GM12872 (cell line): ENCODE results near the gene GAS2L1.

Source experiments
- CTCF ChIP-seq: IDR thresholded peaks from 3 replicates; pipeline ENCODE4 v1.5.1; 2011; ENCODE audit warnings: low read depth, mild to moderate bottlenecking, low read length, moderate library complexity; ENCODE audit not compliant: insufficient read depth

Gene GAS2L1

GRCh38 chr22:29306175-29306834, at the start of gene GAS2L1:
TSS of gene GAS2L1 (plus strand) at chr22:29306650. CDS start at chr22:29308106, 1,456 bp downstream.
- TF ChIP-seq CTCF, result peak; percentile 34; the same call in 1 of the 3 replicates

GRCh38 chr22:29257751-29258181, 48.7 kb upstream of the GAS2L1 start:
- no peak for TF ChIP-seq CTCF

GRCh38 chr22:29258407-29259252, 47.8 kb upstream of the GAS2L1 start:
- TF ChIP-seq CTCF, result no peak

- TF ChIP-seq CTCF, result peak; percentile 12; the same call in 1 of the 3 replicates
Measured at GRCh38 chr22:29259253-29259899, 47.1 kb upstream of the GAS2L1 start.

- no peak for TF ChIP-seq CTCF
Measured at GRCh38 chr22:29260031-29260560, 46.4 kb upstream of the GAS2L1 start.

GRCh38 chr22:29260601-29261315, 45.7 kb upstream of the GAS2L1 start:
- no peak for TF ChIP-seq CTCF
